AG09309 (cell line): ENCODE data around the gene PHF21A.

Experiments
- DNase-seq: peaks from one replicate; pipeline ENCODE4 v3.0.0-alpha.2; 2010; ENCODE audit warnings: low read depth
- H3K4me3 ChIP-seq: 2 replicates; pipeline ENCODE4 v1.5.1; 2011; ENCODE audit warnings: mild to moderate bottlenecking, low read depth, low read length, moderate library complexity; ENCODE audit not compliant: control insufficient read depth
- TF ChIP-seq, protein P1 (sequence below): IDR thresholded peaks from 2 replicates; pipeline ENCODE4 v1.5.1; 2011; ENCODE audit warnings: mild to moderate bottlenecking, low read depth, low read length, inconsistent platforms; ENCODE audit not compliant: insufficient read depth, control insufficient read depth; ENCODE audit errors: missing control alignments

The PHF21A gene

DNA sequence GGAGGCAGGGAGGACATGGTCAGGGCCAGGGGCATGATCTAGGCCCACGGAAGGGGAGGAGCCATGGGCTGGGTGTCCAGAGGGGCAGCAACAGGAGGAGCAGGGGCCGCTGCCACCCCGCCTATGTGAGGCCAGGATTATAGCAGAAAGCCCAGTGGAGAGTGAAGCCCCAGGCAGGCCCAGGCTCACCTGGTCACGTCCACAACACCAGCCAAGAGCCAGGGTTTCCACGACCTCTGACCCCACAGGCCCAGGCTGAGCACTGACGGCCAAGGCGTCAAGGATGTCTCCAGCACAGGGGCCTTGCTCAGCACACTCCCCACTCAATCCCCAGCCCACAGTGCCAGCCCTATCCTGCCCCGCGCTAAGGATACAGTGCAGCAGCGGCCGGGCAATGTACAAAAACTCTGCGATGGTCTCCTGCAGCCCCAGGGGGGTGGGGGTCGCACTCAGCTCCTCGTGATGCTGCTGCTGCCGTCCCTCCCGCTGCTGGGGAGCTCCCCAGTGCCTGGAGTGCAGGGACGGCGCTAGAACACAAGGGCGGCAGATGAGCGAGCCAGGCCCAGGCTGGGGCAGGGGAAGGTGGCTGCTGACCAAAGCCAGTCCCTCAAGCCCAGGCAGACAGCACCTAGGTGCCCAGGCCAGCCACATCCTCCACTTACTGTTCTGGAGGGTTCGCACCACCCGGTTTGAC, 207.2 kb downstream of the PHF21A start:
- no peak overlapping the region for H3K4me3 ChIP-seq
- TF ChIP-seq, protein P1, sequence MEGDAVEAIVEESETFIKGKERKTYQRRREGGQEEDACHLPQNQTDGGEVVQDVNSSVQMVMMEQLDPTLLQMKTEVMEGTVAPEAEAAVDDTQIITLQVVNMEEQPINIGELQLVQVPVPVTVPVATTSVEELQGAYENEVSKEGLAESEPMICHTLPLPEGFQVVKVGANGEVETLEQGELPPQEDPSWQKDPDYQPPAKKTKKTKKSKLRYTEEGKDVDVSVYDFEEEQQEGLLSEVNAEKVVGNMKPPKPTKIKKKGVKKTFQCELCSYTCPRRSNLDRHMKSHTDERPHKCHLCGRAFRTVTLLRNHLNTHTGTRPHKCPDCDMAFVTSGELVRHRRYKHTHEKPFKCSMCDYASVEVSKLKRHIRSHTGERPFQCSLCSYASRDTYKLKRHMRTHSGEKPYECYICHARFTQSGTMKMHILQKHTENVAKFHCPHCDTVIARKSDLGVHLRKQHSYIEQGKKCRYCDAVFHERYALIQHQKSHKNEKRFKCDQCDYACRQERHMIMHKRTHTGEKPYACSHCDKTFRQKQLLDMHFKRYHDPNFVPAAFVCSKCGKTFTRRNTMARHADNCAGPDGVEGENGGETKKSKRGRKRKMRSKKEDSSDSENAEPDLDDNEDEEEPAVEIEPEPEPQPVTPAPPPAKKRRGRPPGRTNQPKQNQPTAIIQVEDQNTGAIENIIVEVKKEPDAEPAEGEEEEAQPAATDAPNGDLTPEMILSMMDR: no peak
- no peak for DNase-seq

DNA sequence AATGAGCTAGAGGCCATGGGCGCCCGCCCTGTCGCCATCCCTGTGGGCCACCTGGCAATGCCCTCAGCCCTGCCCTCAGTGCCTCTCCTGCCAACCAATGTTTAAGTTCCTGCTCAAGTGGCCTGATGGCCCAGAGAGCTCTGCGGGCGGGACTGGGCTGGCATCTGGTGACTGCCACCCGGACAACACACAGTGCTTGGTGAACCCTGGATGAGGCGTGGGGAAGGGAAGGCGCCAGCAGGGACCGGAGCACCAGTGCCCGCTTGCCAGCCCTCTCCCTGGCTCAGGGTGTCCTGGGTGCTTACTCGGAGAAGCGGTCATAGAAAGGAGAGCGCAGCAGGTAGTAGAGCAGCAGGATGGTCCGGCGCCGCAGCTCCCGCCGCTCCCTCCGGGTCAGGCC, 207.7 kb downstream of the PHF21A start:
- DNase-seq: no peak
- no peak overlapping the region for H3K4me3 ChIP-seq
- TF ChIP-seq, protein P1: no peak

DNA sequence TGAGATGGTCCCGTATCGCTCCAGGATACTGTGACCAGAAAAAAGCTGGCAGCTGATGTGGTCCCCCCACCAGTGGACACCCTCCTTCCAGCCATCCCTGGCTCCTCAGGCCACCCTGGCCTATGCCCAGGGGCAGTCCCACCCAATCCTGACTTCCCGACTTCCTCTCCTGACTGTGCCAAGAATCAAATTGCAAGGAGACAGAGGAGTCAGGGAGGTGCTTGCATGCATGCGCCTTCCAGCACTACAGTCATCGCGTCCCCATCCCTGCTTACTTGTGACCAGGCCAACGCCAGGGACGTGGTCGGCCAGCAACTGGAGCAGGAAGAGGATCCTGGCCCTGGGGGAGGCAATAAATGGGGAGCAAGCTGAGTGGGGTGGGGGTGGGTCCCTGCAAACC, 210.6 kb downstream of the PHF21A start:
- H3K4me3 ChIP-seq: no peak overlapping the region
- DNase-seq: no peak
- TF ChIP-seq, protein P1: no peak

DNA sequence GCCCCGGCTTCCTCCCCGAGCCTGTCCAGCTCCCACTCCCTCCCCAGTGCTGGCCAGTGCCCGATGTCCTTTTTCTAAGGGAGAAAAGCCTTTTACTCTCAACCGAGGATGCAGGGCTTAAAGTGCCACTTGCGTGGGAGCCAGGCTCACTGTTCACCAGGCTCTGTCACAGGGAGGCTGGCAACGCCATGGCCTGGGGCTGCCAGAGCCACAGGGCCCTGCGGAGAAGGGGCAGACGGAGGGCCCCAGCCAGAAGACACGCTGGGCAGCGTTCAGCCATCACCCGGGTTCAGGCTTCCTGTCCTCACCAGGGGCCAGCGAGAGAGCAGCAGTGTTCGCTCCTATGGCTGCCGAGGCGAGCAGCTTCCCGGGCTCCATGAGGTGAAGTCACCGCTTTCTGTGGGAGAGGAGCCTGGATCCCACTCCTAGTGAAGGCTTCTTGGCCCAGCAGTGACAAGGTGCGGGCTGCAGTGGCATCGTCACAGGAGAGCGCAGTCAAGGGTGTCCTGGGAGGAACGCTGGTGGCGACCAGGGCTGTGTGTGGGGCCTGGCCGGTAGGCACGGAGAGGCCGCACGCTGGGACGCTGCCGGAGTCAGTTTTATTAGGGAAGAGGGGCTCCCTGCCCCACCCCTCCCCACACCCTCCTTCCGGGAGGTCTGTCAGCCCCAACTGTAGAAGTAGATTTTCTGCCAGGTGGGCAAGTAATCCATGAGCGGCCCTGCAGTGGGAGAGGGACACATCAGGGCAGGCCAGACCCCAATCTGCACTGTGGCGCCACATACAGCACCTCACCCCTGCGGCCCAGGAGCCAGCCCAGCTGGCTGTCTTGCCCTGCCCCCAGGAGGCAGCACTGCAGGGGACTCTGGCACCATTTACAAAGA, 211.4 kb downstream of the PHF21A start:
- DNase-seq: no peak
- TF ChIP-seq, protein P1: no peak
- no peak overlapping the region for H3K4me3 ChIP-seq

DNA sequence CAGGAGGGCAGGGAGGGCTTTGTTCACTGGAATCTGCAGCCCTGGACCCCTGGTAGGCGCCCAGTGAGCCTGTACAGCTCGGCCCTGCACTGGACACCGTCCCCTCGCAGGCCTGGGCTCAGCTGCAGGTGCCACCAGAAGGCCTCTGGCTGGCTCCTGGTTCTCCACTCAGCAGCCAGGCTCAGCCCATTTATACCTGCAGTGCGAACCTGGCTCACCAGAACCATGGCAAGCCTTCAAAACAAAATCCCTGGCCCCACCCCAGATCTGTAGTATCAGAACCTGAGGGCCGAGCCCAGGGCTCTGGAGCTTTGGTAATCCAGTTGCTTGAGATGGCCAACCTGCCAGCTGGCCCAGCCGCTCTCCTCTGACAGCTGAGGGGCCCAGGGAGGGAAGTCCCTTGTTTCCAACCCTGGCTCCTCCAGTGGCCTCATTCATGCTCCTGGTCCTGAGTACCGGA, 213.3 kb downstream of the PHF21A start:
- no peak overlapping the region for H3K4me3 ChIP-seq
- DNase-seq: no peak
- TF ChIP-seq, protein P1: no peak

DNA sequence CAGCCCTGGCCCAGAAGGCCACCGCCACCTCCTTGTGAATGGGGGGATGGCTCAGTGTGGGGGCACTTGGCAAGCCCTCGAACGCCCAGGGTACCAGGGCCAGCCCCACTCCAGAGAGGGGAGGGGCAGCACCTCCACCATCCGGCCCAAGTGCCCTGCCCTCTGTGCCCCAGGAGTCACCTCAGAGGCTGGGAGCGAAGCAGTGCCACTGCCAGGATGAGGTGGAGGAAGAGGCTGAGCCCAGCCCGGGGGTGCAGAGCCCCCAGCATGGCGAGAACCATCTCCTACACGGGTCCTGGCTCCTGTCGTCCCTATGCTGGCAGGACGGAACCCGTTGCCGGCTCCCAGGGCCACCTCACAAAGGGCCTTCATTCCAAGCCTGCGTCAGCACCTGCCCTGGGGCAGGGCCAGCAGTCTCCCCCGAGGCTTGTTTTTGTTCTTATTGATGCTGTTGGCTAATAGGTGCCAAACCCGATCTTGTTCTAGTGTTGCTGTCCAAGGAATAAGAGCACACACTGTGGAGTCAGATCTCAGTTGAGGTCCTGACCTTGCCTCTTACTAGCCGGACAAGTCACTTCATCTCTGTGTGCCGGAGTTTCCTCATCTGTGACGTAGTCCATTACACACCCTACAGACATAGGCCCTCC, 214.2 kb downstream of the PHF21A start, which contains the start of gene FREY1:
Gene FREY1, minus strand, starts transcription at position 307 of the 647 bp plus-strand sequence. Its CDS starts 26 bp downstream, at position 281.
- DNase-seq: no peak
- TF ChIP-seq, protein P1: no peak
- H3K4me3 ChIP-seq: no peak within 1 kb of the TSS
